Left ventricle myocardium inferior (tissue), 1 donor: ENCODE data around the gene ETV1. TPM values are rescaled to one million over a fixed set of nuclear protein-coding genes. Genes with fewer than 3 reads are reported as not detected.

Source experiments
- DNase-seq: peaks from one replicate; pipeline ENCODE4 v3.0.0-alpha.2; 2020
- H3K27ac ChIP-seq: fragments of 200-600 bp; replicated peaks from 2 replicates; pipeline ENCODE4 v1.8.0; 2021
- H3K27me3 ChIP-seq: fragments of 200-600 bp; 2 replicates; pipeline ENCODE4 v1.8.0; 2021; ENCODE audit warnings: low read depth
- H3K36me3 ChIP-seq: fragments of 200-600 bp; 2 replicates; pipeline ENCODE4 v1.8.0; 2021
- H3K4me1 ChIP-seq: fragments of 200-600 bp; 2 replicates; pipeline ENCODE4 v1.8.0; 2021
- H3K4me3 ChIP-seq: fragments of 200-600 bp; 2 replicates; pipeline ENCODE4 v1.8.0; 2021; ENCODE audit warnings: mild to moderate bottlenecking, moderate library complexity
- H3K9me3 ChIP-seq: fragments of 200-600 bp; replicated peaks from 2 replicates; pipeline ENCODE4 v1.8.0; 2021
- CTCF ChIP-seq: fragments of 200-600 bp; IDR thresholded peaks from 2 replicates; pipeline ENCODE4 v1.8.0; 2021; ENCODE audit warnings: antibody characterized with exemption, mild to moderate bottlenecking, borderline replicate concordance
- intact Hi-C: fragments of 100-400 bp; cut with micrococcal nuclease; formaldehyde crosslinking; loops from one replicate; pipeline ENCODE4 v1.11.0; 2022
- total RNA-seq: library from RNA; stranded (reverse); fragmentation: NEBNext Ultra II Directional; extraction: Animal tissue kit (Norgen Biotek cat#: 25700); gene quantifications from one replicate; pipeline ENCODE4 v1.2.1, GENCODE V29; 2021
- donor health status: DM: no; HTN: yes; CAD: no; lungs with severe emphysema.

The ETV1 gene
- total RNA-seq, 1 donor from 2014 or later, result 59.7 TPM

GRCh38 chr7:14001139-14001538 is 11.7 kb upstream of the ETV1 start:
- no peak for DNase-seq
- Histone ChIP-seq H3K27me3 (no peaks in the 10 kb centered on the region), H3K9me3 (no peaks in the 10 kb centered on the region), H3K4me1 (no peaks in the 10 kb centered on the region), H3K4me3 (no peak overlapping the region), H3K36me3 (no peaks in the 10 kb centered on the region), H3K27ac (no peak overlapping the region)
- TF ChIP-seq CTCF, result no peak
- intact Hi-C loops, result no loop called here

- no peaks in the 10 kb centered on the region for H3K27me3 ChIP-seq
- intact Hi-C loops, result no loop called here
- H3K9me3 ChIP-seq, result no peaks in the 10 kb centered on the region
- no peaks in the 10 kb centered on the region for H3K4me1 ChIP-seq
- no peak for TF ChIP-seq CTCF
- no peak overlapping the region for H3K27ac ChIP-seq
- no peak overlapping the region for H3K4me3 ChIP-seq
- no peaks in the 10 kb centered on the region for H3K36me3 ChIP-seq
- DNase-seq, result no peak
Observed at GRCh38 chr7:14000247-14000646, 10.8 kb upstream of the ETV1 start.

GRCh38 chr7:13998866-13999265 is 9.4 kb upstream of the ETV1 start:
- Histone ChIP-seq H3K36me3 (no peaks in the 10 kb centered on the region), H3K9me3 (no peaks in the 10 kb centered on the region), H3K4me3 (no peak overlapping the region), H3K27me3 (no peaks in the 10 kb centered on the region), H3K4me1 (no peaks in the 10 kb centered on the region), H3K27ac (no peak overlapping the region)
- intact Hi-C loops, result no loop called here
- DNase-seq, result no peak
- no peak for TF ChIP-seq CTCF

- DNase-seq, result no peak
- Histone ChIP-seq H3K27me3 (no peaks in the 10 kb centered on the region), H3K36me3 (no peaks in the 10 kb centered on the region), H3K27ac (peak overlapping the region; percentile 94), H3K4me1 (peaks cover 18% of the 10 kb centered on the region), H3K4me3 (peak overlapping the region; percentile 75), H3K9me3 (no peaks in the 10 kb centered on the region)
- intact Hi-C loops, result no loop called here
- TF ChIP-seq CTCF, result no peak
Observed at GRCh38 chr7:13992596-13992964, 3.1 kb upstream of the ETV1 start.

GRCh38 chr7:13991791-13992595 is 2.5 kb upstream of the ETV1 start:
- H3K36me3 ChIP-seq, result no peaks in the 10 kb centered on the region
- TF ChIP-seq CTCF, result no peak
- intact Hi-C loops, result no loop called here

More at GRCh38 chr7:13991791-13992595, 2.5 kb upstream of the ETV1 start:
- no peaks in the 10 kb centered on the region for H3K9me3 ChIP-seq
- peak overlapping the region; percentile 94 for H3K27ac ChIP-seq
- DNase-seq, result no peak
- H3K4me3 ChIP-seq, result peak overlapping the region; percentile 75
- H3K27me3 ChIP-seq, result no peaks in the 10 kb centered on the region
- peaks cover 24% of the 10 kb centered on the region for H3K4me1 ChIP-seq
